ENCODE results near the gene HBS1L.

HBS1L gene

GRCh38 chr6:134997133-134997995 is 57.3 kb downstream of the HBS1L start:
- Histone ChIP-seq H3K27me3 (ENCODE audit: insufficient read depth, low read length, poor library complexity) (no peaks in the 10 kb centered on the region), H3K36me3 (ENCODE audit: control insufficient read depth, insufficient read depth, low read length) (peaks cover 3% of the 10 kb centered on the region), H3K4me3 (ENCODE audit: low read length) (no peak overlapping the region), H3K23ac (ENCODE audit: low read length) (no peak overlapping the region), H3K4me2 (ENCODE audit: low read length) (no peak overlapping the region), H3K79me1 (ENCODE audit: low read length) (no peaks in the 10 kb centered on the region), H2BK5ac (ENCODE audit: low read length) (no peak overlapping the region), H3K18ac (ENCODE audit: low read length) (no peak overlapping the region), H2BK120ac (ENCODE audit: low read depth, low read length) (no peak overlapping the region), H2AK5ac (ENCODE audit: low read length) (no peak overlapping the region), H2BK15ac (replicated peaks; ENCODE audit: low read depth) (no peak overlapping the region), H3K79me2 (ENCODE audit: control insufficient read depth, insufficient read depth, low read length) (no peaks in the 10 kb centered on the region), H4K5ac (ENCODE audit: low read length) (no peak overlapping the region), H4K8ac (ENCODE audit: low read depth, low read length) (no peak overlapping the region), H3K56ac (ENCODE audit: low read length) (no peak overlapping the region), H3K4ac (ENCODE audit: low read depth, low read length) (no peak overlapping the region), H3K27ac (ENCODE audit: low read depth, low read length) (no peak overlapping the region), H3K4me1 (ENCODE audit: control insufficient read depth, low read depth, low read length) (no peaks in the 10 kb centered on the region), H3K9ac (ENCODE audit: low read length) (no peak overlapping the region)
- no CpG with 5 or more reads among the region's 9 CpGs for WGBS (ENCODE audit: extremely low coverage, insufficient coverage, low lambda C conversion rate)
- DNase-seq = no peak

DNA sequence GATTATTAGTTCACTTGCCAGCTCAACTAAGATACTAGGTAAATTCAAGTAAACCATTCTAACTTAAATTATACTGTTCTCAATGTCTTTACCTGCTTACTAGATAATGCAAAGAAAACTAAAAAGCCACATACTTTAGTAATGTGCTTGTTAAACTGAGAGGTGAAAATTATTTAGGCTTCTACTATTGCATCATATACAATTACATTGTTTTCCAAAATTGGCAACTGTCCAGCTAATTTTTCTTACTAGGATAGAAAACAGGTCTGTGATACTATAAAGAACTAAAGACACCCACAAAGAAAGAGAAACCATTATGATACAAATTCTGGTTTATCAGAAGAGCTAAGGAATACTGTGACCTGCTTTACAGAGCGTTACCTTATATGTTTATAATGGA is 59.1 kb downstream of the HBS1L start:
- H3K36me3 ChIP-seq (ENCODE audit: control insufficient read depth, insufficient read depth, low read length) = peaks cover 3% of the 10 kb centered on the region
- H3K79me2 ChIP-seq (ENCODE audit: control insufficient read depth, insufficient read depth, low read length) = no peaks in the 10 kb centered on the region
- DNase-seq = no peak
- H3K56ac ChIP-seq (ENCODE audit: low read length) = no peak overlapping the region
- H3K9ac ChIP-seq (ENCODE audit: low read length) = no peak overlapping the region
- H2BK5ac ChIP-seq (ENCODE audit: low read length) = no peak overlapping the region
- H3K18ac ChIP-seq (ENCODE audit: low read length) = no peak overlapping the region
- no peak overlapping the region for H3K27ac ChIP-seq (ENCODE audit: low read depth, low read length)
- no peaks in the 10 kb centered on the region for H3K4me1 ChIP-seq (ENCODE audit: control insufficient read depth, low read depth, low read length)
- no peak overlapping the region for H2BK120ac ChIP-seq (ENCODE audit: low read depth, low read length)
- no peak overlapping the region for H3K4ac ChIP-seq (ENCODE audit: low read depth, low read length)
- H2BK15ac ChIP-seq (replicated peaks; ENCODE audit: low read depth) = no peak overlapping the region
- no peaks in the 10 kb centered on the region for H3K79me1 ChIP-seq (ENCODE audit: low read length)
- H3K27me3 ChIP-seq (ENCODE audit: insufficient read depth, low read length, poor library complexity) = no peaks in the 10 kb centered on the region
- H4K8ac ChIP-seq (ENCODE audit: low read depth, low read length) = no peak overlapping the region
- no peak overlapping the region for H3K4me2 ChIP-seq (ENCODE audit: low read length)
- WGBS (ENCODE audit: extremely low coverage, insufficient coverage, low lambda C conversion rate) = no CpG with 5 or more reads among the region's 1 CpG
- no peak overlapping the region for H2AK5ac ChIP-seq (ENCODE audit: low read length)
- H4K5ac ChIP-seq (ENCODE audit: low read length) = no peak overlapping the region
- H3K23ac ChIP-seq (ENCODE audit: low read length) = no peak overlapping the region
- no peak overlapping the region for H3K4me3 ChIP-seq (ENCODE audit: low read length)

- Histone ChIP-seq H3K56ac (ENCODE audit: low read length) (no peak overlapping the region), H3K27ac (ENCODE audit: low read depth, low read length) (no peak overlapping the region), H2AK5ac (ENCODE audit: low read length) (no peak overlapping the region), H3K4me3 (ENCODE audit: low read length) (no peak overlapping the region), H3K27me3 (ENCODE audit: insufficient read depth, low read length, poor library complexity) (no peaks in the 10 kb centered on the region), H3K4ac (ENCODE audit: low read depth, low read length) (no peak overlapping the region), H3K36me3 (ENCODE audit: control insufficient read depth, insufficient read depth, low read length) (peaks cover 3% of the 10 kb centered on the region), H3K79me1 (ENCODE audit: low read length) (no peaks in the 10 kb centered on the region), H2BK5ac (ENCODE audit: low read length) (no peak overlapping the region), H3K23ac (ENCODE audit: low read length) (no peak overlapping the region), H3K9ac (ENCODE audit: low read length) (no peak overlapping the region), H2BK120ac (ENCODE audit: low read depth, low read length) (no peak overlapping the region), H4K5ac (ENCODE audit: low read length) (no peak overlapping the region), H3K79me2 (ENCODE audit: control insufficient read depth, insufficient read depth, low read length) (no peaks in the 10 kb centered on the region), H3K4me1 (ENCODE audit: control insufficient read depth, low read depth, low read length) (no peaks in the 10 kb centered on the region), H3K4me2 (ENCODE audit: low read length) (no peak overlapping the region), H3K18ac (ENCODE audit: low read length) (no peak overlapping the region), H2BK15ac (replicated peaks; ENCODE audit: low read depth) (no peak overlapping the region), H4K8ac (ENCODE audit: low read depth, low read length) (no peak overlapping the region)
- DNase-seq = no peak
Observed at GRCh38 chr6:134994431-134994830, 60.2 kb downstream of the HBS1L start.

DNA sequence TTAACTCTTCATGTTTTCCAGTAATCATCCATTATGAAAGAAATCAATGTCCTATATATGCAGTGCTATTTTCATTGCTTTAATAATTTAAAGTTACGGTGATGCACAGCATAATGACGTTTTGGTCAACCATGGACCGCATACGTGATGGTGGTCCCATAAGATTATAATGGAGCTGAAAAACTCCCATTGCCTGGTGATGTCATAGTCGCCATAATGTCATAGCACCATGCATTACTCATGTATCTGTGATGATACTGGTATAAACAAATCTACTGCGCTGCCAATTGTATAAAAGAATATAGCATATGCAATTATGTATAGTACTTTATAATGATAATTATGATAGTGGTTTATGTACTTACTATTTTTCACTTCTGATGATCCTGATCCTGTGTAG is 62.5 kb downstream of the HBS1L start:
- no peak overlapping the region for H4K5ac ChIP-seq (ENCODE audit: low read length)
- DNase-seq = no peak
- H3K18ac ChIP-seq (ENCODE audit: low read length) = no peak overlapping the region
- H3K23ac ChIP-seq (ENCODE audit: low read length) = no peak overlapping the region
- no peak overlapping the region for H3K4me3 ChIP-seq (ENCODE audit: low read length)
- H3K27me3 ChIP-seq (ENCODE audit: insufficient read depth, low read length, poor library complexity) = no peaks in the 10 kb centered on the region
- no peak overlapping the region for H3K27ac ChIP-seq (ENCODE audit: low read depth, low read length)
- H3K4ac ChIP-seq (ENCODE audit: low read depth, low read length) = no peak overlapping the region
- H3K4me2 ChIP-seq (ENCODE audit: low read length) = no peak overlapping the region
- no peak overlapping the region for H4K8ac ChIP-seq (ENCODE audit: low read depth, low read length)
- no peak overlapping the region for H2BK120ac ChIP-seq (ENCODE audit: low read depth, low read length)
- H2BK15ac ChIP-seq (replicated peaks; ENCODE audit: low read depth) = no peak overlapping the region
- H3K79me1 ChIP-seq (ENCODE audit: low read length) = no peaks in the 10 kb centered on the region
- no peak overlapping the region for H2AK5ac ChIP-seq (ENCODE audit: low read length)
- WGBS (ENCODE audit: extremely low coverage, insufficient coverage, low lambda C conversion rate) = no CpG with 5 or more reads among the region's 6 CpGs
- H2BK5ac ChIP-seq (ENCODE audit: low read length) = no peak overlapping the region
- no peak overlapping the region for H3K56ac ChIP-seq (ENCODE audit: low read length)
- no peaks in the 10 kb centered on the region for H3K4me1 ChIP-seq (ENCODE audit: control insufficient read depth, low read depth, low read length)
- no peak overlapping the region for H3K9ac ChIP-seq (ENCODE audit: low read length)
- no peaks in the 10 kb centered on the region for H3K79me2 ChIP-seq (ENCODE audit: control insufficient read depth, insufficient read depth, low read length)
- peaks cover 1% of the 10 kb centered on the region for H3K36me3 ChIP-seq (ENCODE audit: control insufficient read depth, insufficient read depth, low read length)

DNA sequence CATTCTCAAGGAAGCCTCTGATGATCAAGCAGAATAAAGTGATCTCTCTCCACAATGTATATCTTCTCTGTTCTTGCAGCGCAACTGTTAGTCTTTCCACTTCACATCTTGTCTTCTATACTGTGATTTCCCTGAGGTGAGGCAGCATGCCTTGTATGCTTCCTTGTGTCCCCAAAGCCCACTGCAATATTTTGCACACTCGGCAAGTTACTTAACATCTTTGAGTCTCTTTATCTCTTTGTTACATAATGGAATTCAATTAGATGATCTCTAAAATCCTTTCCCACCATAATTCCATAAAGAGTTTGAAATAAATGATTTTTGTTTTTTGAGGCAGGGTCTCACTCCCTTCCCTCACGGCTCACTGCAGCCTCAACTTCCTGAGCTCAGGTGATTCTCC is 64.4 kb downstream of the HBS1L start:
- H3K4me1 ChIP-seq (ENCODE audit: control insufficient read depth, low read depth, low read length) = no peaks in the 10 kb centered on the region
- no peaks in the 10 kb centered on the region for H3K79me2 ChIP-seq (ENCODE audit: control insufficient read depth, insufficient read depth, low read length)
- no peaks in the 10 kb centered on the region for H3K36me3 ChIP-seq (ENCODE audit: control insufficient read depth, insufficient read depth, low read length)
- H4K8ac ChIP-seq (ENCODE audit: low read depth, low read length) = no peak overlapping the region
- H3K4ac ChIP-seq (ENCODE audit: low read depth, low read length) = no peak overlapping the region
- H3K9ac ChIP-seq (ENCODE audit: low read length) = no peak overlapping the region
- H3K27me3 ChIP-seq (ENCODE audit: insufficient read depth, low read length, poor library complexity) = no peaks in the 10 kb centered on the region
- no peak overlapping the region for H3K27ac ChIP-seq (ENCODE audit: low read depth, low read length)
- WGBS (ENCODE audit: extremely low coverage, insufficient coverage, low lambda C conversion rate) = no CpG with 5 or more reads among the region's 3 CpGs
- H3K79me1 ChIP-seq (ENCODE audit: low read length) = no peaks in the 10 kb centered on the region
- no peak overlapping the region for H3K56ac ChIP-seq (ENCODE audit: low read length)
- no peak overlapping the region for H2AK5ac ChIP-seq (ENCODE audit: low read length)
- H2BK15ac ChIP-seq (replicated peaks; ENCODE audit: low read depth) = no peak overlapping the region
- no peak overlapping the region for H3K23ac ChIP-seq (ENCODE audit: low read length)
- H3K4me2 ChIP-seq (ENCODE audit: low read length) = no peak overlapping the region
- no peak overlapping the region for H2BK120ac ChIP-seq (ENCODE audit: low read depth, low read length)
- no peak overlapping the region for H4K5ac ChIP-seq (ENCODE audit: low read length)
- no peak overlapping the region for H2BK5ac ChIP-seq (ENCODE audit: low read length)
- no peak for DNase-seq
- H3K4me3 ChIP-seq (ENCODE audit: low read length) = no peak overlapping the region
- H3K18ac ChIP-seq (ENCODE audit: low read length) = no peak overlapping the region

- Histone ChIP-seq H4K8ac (ENCODE audit: low read depth, low read length) (no peak overlapping the region), H4K5ac (ENCODE audit: low read length) (no peak overlapping the region), H3K56ac (ENCODE audit: low read length) (no peak overlapping the region), H3K27me3 (ENCODE audit: insufficient read depth, low read length, poor library complexity) (no peaks in the 10 kb centered on the region), H2BK120ac (ENCODE audit: low read depth, low read length) (no peak overlapping the region), H3K18ac (ENCODE audit: low read length) (no peak overlapping the region), H3K9ac (ENCODE audit: low read length) (no peak overlapping the region), H3K36me3 (ENCODE audit: control insufficient read depth, insufficient read depth, low read length) (no peaks in the 10 kb centered on the region), H3K79me2 (ENCODE audit: control insufficient read depth, insufficient read depth, low read length) (no peaks in the 10 kb centered on the region), H3K4ac (ENCODE audit: low read depth, low read length) (no peak overlapping the region), H3K4me2 (ENCODE audit: low read length) (no peak overlapping the region), H3K27ac (ENCODE audit: low read depth, low read length) (no peak overlapping the region), H2BK5ac (ENCODE audit: low read length) (no peak overlapping the region), H3K79me1 (ENCODE audit: low read length) (no peaks in the 10 kb centered on the region), H3K4me1 (ENCODE audit: control insufficient read depth, low read depth, low read length) (no peaks in the 10 kb centered on the region), H2BK15ac (replicated peaks; ENCODE audit: low read depth) (no peak overlapping the region), H2AK5ac (ENCODE audit: low read length) (no peak overlapping the region), H3K23ac (ENCODE audit: low read length) (no peak overlapping the region), H3K4me3 (ENCODE audit: low read length) (no peak overlapping the region)
- DNase-seq = no peak
- WGBS (ENCODE audit: extremely low coverage, insufficient coverage, low lambda C conversion rate) = no CpG with 5 or more reads among the region's 1 CpG
Observed at GRCh38 chr6:134984821-134985220, 69.8 kb downstream of the HBS1L start.

Measured in mesendoderm (in vitro differentiated cells).